ENCODE data around the gene FCSK.

Gene FCSK

GRCh38 chr16:70480127-70481105, 26.0 kb downstream of the FCSK start:
- no peaks in the 10 kb centered on the region for H3K9me3 ChIP-seq (ENCODE audit: control insufficient read depth, low read length)
- WGBS, 2 experiments = 95% methylated on average over 17 of the region's 17 CpGs
- H3K4me3 ChIP-seq (ENCODE audit: insufficient read depth, low read depth, low read length) = no peak overlapping the region
- H3K27ac ChIP-seq (ENCODE audit: insufficient read depth, low read depth, low read length, poor library complexity, severe bottlenecking) = no peak overlapping the region
- peaks cover 17% of the 10 kb centered on the region for H3K36me3 ChIP-seq (ENCODE audit: control insufficient read depth, insufficient read depth, low read length)
- H3K4me1 ChIP-seq (ENCODE audit: control insufficient read depth, insufficient read depth, low read length) = no peaks in the 10 kb centered on the region
- H3K27me3 ChIP-seq (ENCODE audit: control insufficient read depth, insufficient read depth, low read length, poor library complexity, severe bottlenecking) = no peaks in the 10 kb centered on the region

GRCh38 chr16:70481929-70482536, 27.6 kb downstream of the FCSK start:
- WGBS, 2 experiments = 94 to 95% methylated on average over 7 of the region's 7 CpGs
- Histone ChIP-seq H3K4me1 (ENCODE audit: control insufficient read depth, insufficient read depth, low read length) (no peaks in the 10 kb centered on the region), H3K4me3 (ENCODE audit: insufficient read depth, low read depth, low read length) (no peak overlapping the region), H3K27me3 (ENCODE audit: control insufficient read depth, insufficient read depth, low read length, poor library complexity, severe bottlenecking) (no peaks in the 10 kb centered on the region), H3K9me3 (ENCODE audit: control insufficient read depth, low read length) (no peaks in the 10 kb centered on the region), H3K27ac (ENCODE audit: insufficient read depth, low read depth, low read length, poor library complexity, severe bottlenecking) (no peak overlapping the region), H3K36me3 (ENCODE audit: control insufficient read depth, insufficient read depth, low read length) (peaks cover 17% of the 10 kb centered on the region)

- 93 to 94% methylated on average over 5 of the region's 5 CpGs for WGBS, 2 experiments
- H3K27ac ChIP-seq (ENCODE audit: insufficient read depth, low read depth, low read length, poor library complexity, severe bottlenecking) = no peak overlapping the region
- H3K4me3 ChIP-seq (ENCODE audit: insufficient read depth, low read depth, low read length) = no peak overlapping the region
- no peaks in the 10 kb centered on the region for H3K9me3 ChIP-seq (ENCODE audit: control insufficient read depth, low read length)
- peaks cover 17% of the 10 kb centered on the region for H3K36me3 ChIP-seq (ENCODE audit: control insufficient read depth, insufficient read depth, low read length)
- no peaks in the 10 kb centered on the region for H3K27me3 ChIP-seq (ENCODE audit: control insufficient read depth, insufficient read depth, low read length, poor library complexity, severe bottlenecking)
- H3K4me1 ChIP-seq (ENCODE audit: control insufficient read depth, insufficient read depth, low read length) = no peaks in the 10 kb centered on the region
Observed at GRCh38 chr16:70482624-70483023, 28.2 kb downstream of the FCSK start.

- H3K4me1 ChIP-seq (ENCODE audit: control insufficient read depth, insufficient read depth, low read length) = no peaks in the 10 kb centered on the region
- H3K4me3 ChIP-seq (ENCODE audit: insufficient read depth, low read depth, low read length) = no peak overlapping the region
- no peaks in the 10 kb centered on the region for H3K27me3 ChIP-seq (ENCODE audit: control insufficient read depth, insufficient read depth, low read length, poor library complexity, severe bottlenecking)
- peaks cover 17% of the 10 kb centered on the region for H3K36me3 ChIP-seq (ENCODE audit: control insufficient read depth, insufficient read depth, low read length)
- 82 to 83% methylated on average over 5 of the region's 5 CpGs for WGBS, 2 experiments
- no peak overlapping the region for H3K27ac ChIP-seq (ENCODE audit: insufficient read depth, low read depth, low read length, poor library complexity, severe bottlenecking)
- no peaks in the 10 kb centered on the region for H3K9me3 ChIP-seq (ENCODE audit: control insufficient read depth, low read length)
Observed at GRCh38 chr16:70483426-70483825, 29.0 kb downstream of the FCSK start.

GRCh38 chr16:70484867-70485266, 30.5 kb downstream of the FCSK start:
- Histone ChIP-seq H3K9me3 (ENCODE audit: control insufficient read depth, low read length) (no peaks in the 10 kb centered on the region), H3K4me1 (ENCODE audit: control insufficient read depth, insufficient read depth, low read length) (no peaks in the 10 kb centered on the region), H3K4me3 (ENCODE audit: insufficient read depth, low read depth, low read length) (no peak overlapping the region), H3K36me3 (ENCODE audit: control insufficient read depth, insufficient read depth, low read length) (peaks cover 16% of the 10 kb centered on the region), H3K27me3 (ENCODE audit: control insufficient read depth, insufficient read depth, low read length, poor library complexity, severe bottlenecking) (no peaks in the 10 kb centered on the region), H3K27ac (ENCODE audit: insufficient read depth, low read depth, low read length, poor library complexity, severe bottlenecking) (no peak overlapping the region)
- WGBS, 2 experiments = 89 to 90% methylated on average over 2 of the region's 2 CpGs

- WGBS, 2 experiments = 90 to 96% methylated on average over 6 of the region's 6 CpGs
- peaks cover 16% of the 10 kb centered on the region for H3K36me3 ChIP-seq (ENCODE audit: control insufficient read depth, insufficient read depth, low read length)
- H3K4me1 ChIP-seq (ENCODE audit: control insufficient read depth, insufficient read depth, low read length) = no peaks in the 10 kb centered on the region
- no peak overlapping the region for H3K4me3 ChIP-seq (ENCODE audit: insufficient read depth, low read depth, low read length)
- no peaks in the 10 kb centered on the region for H3K27me3 ChIP-seq (ENCODE audit: control insufficient read depth, insufficient read depth, low read length, poor library complexity, severe bottlenecking)
- no peaks in the 10 kb centered on the region for H3K9me3 ChIP-seq (ENCODE audit: control insufficient read depth, low read length)
- no peak overlapping the region for H3K27ac ChIP-seq (ENCODE audit: insufficient read depth, low read depth, low read length, poor library complexity, severe bottlenecking)
Observed at GRCh38 chr16:70490261-70490660, 35.9 kb downstream of the FCSK start.

GRCh38 chr16:70493802-70494201, 39.4 kb downstream of the FCSK start:
- H3K4me1 ChIP-seq (ENCODE audit: control insufficient read depth, insufficient read depth, low read length) = no peaks in the 10 kb centered on the region
- no peak overlapping the region for H3K27ac ChIP-seq (ENCODE audit: insufficient read depth, low read depth, low read length, poor library complexity, severe bottlenecking)
- H3K4me3 ChIP-seq (ENCODE audit: insufficient read depth, low read depth, low read length) = no peak overlapping the region
- 93 to 94% methylated on average over 3 of the region's 3 CpGs for WGBS, 2 experiments
- no peaks in the 10 kb centered on the region for H3K9me3 ChIP-seq (ENCODE audit: control insufficient read depth, low read length)
- peaks cover 41% of the 10 kb centered on the region for H3K36me3 ChIP-seq (ENCODE audit: control insufficient read depth, insufficient read depth, low read length)
- no peaks in the 10 kb centered on the region for H3K27me3 ChIP-seq (ENCODE audit: control insufficient read depth, insufficient read depth, low read length, poor library complexity, severe bottlenecking)

- Histone ChIP-seq H3K27ac (ENCODE audit: insufficient read depth, low read depth, low read length, poor library complexity, severe bottlenecking) (no peak overlapping the region), H3K36me3 (ENCODE audit: control insufficient read depth, insufficient read depth, low read length) (peaks cover 41% of the 10 kb centered on the region), H3K9me3 (ENCODE audit: control insufficient read depth, low read length) (no peaks in the 10 kb centered on the region), H3K27me3 (ENCODE audit: control insufficient read depth, insufficient read depth, low read length, poor library complexity, severe bottlenecking) (no peaks in the 10 kb centered on the region), H3K4me3 (ENCODE audit: insufficient read depth, low read depth, low read length) (no peak overlapping the region), H3K4me1 (ENCODE audit: control insufficient read depth, insufficient read depth, low read length) (no peaks in the 10 kb centered on the region)
- 85 to 90% methylated on average over 5 of the region's 5 CpGs for WGBS, 2 experiments
Observed at GRCh38 chr16:70494202-70494770, 39.9 kb downstream of the FCSK start.

GRCh38 chr16:70494777-70495176, 40.4 kb downstream of the FCSK start:
- Histone ChIP-seq H3K4me1 (ENCODE audit: control insufficient read depth, insufficient read depth, low read length) (no peaks in the 10 kb centered on the region), H3K9me3 (ENCODE audit: control insufficient read depth, low read length) (no peaks in the 10 kb centered on the region), H3K27me3 (ENCODE audit: control insufficient read depth, insufficient read depth, low read length, poor library complexity, severe bottlenecking) (no peaks in the 10 kb centered on the region), H3K4me3 (ENCODE audit: insufficient read depth, low read depth, low read length) (no peak overlapping the region), H3K27ac (ENCODE audit: insufficient read depth, low read depth, low read length, poor library complexity, severe bottlenecking) (no peak overlapping the region), H3K36me3 (ENCODE audit: control insufficient read depth, insufficient read depth, low read length) (peaks cover 41% of the 10 kb centered on the region)
- 93 to 99% methylated on average over 2 of the region's 2 CpGs for WGBS, 2 experiments
